ENCODE measurements around the gene CIROP.

CIROP gene

DNA sequence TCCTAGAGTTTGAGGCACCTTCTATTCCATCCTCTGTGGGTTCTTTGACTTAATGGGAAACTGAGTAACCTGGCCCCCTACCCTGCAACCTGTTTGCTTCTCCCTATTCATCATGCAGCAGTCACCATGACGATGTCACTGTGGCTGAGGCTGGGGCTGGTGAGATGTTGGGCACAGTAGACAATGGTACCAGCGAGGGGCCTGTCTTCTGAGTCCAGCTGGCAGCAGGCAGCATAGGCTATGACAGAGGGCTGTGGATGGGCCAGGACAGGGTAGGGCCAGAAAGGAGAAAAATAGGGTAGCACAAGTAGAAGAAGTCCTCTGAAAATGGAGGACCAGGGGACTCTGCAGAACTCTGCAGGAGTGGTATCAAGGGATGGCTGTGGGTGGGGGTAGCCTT is 2.0 kb downstream of the CIROP start:
- Histone ChIP-seq H3K27me3 (ENCODE audit: control insufficient read depth in 1 of 2, insufficient read depth in 2 of 2, low read length in 2 of 2) (no peaks in the 10 kb centered on the region), H3K9ac (ENCODE audit: low read length in 2 of 2) (no peak overlapping the region), H3K36me3 (ENCODE audit: control insufficient read depth in 2 of 2, insufficient read depth in 2 of 2, low read length in 2 of 2) (peaks cover 12% of the 10 kb centered on the region in 2 donors), H3K27ac (ENCODE audit: low read length) (no peak overlapping the region), H3K9me3 (ENCODE audit: control insufficient read depth in 2 of 2, low read length in 2 of 2) (no peaks in the 10 kb centered on the region), H3K4me1 (ENCODE audit: control insufficient read depth, insufficient read depth, low read length) (peaks cover 12% of the 10 kb centered on the region), H3K4me3 (ENCODE audit: low read length in 2 of 2) (no peak overlapping the region)

DNA sequence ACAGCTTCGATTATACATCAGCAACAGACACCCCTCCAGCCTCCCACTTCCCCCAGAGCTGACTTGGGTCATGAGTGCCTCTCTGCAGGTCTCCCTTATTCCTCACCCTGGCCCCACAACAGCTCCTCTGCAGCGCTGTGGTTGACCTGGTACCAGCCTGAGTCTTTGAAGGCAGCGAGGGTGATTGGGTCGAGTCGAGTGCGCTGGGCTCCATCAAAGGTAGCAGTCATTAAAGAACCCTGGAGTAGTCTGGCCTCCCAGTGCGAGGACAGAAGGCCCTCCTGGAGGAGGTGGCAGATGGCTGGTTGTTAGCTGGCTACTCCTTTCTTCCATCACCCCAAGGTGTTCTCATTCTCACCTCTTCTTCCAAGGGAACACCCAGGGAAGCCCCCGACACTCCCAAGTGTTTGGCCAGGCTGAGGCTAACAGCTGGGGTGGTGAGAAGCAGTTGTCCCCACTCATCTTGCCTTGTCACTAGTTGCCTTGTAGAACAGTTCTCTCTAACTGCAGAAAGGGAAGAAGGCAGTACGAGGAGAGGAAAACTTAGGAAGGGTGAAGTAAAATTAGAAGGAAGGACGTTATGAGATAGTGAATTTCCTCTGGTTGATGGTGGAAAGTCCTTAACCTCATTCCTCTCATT is 2.7 kb downstream of the CIROP start:
- peaks cover 14 to 15% of the 10 kb centered on the region in 2 donors for H3K36me3 ChIP-seq (ENCODE audit: control insufficient read depth in 2 of 2, insufficient read depth in 2 of 2, low read length in 2 of 2)
- no peak overlapping the region for H3K9ac ChIP-seq (ENCODE audit: low read length in 2 of 2)
- no peak overlapping the region for H3K27ac ChIP-seq (ENCODE audit: low read length)

DNA sequence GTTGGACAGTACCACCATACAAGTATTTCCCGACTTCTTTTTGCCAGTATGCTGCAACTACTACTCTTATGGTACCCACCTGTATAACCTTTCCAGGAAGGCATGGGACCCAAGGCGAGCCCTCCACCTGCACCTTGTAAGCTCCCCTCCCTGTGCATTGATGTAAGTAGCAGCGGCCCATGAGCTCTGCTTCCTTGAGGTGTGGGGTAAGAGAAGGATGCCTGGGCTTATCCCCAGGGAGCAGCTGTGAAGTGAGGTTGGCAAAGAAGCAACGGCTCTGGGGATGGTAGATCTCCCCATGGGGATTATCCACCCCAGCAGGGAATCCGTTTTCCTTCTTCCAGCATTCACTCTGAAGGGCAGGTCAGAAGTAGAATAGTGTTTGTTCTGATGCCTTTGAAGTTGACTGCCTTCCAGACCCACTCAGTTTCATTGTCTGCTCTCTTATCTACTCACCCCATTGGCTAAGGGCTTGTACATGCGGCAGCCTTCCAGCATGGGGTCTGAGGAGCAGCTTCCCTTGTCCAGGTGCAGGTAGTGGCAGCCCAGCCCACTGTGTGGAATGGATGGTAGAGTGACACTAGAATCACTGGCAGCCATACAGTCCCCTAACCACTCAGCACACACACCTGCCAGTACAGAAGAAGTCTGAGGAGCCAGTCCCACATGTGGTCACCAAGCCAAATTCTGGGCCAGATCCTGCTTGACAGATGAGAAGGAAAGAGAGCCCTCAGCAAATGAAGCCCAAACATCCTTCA is 3.4 kb downstream of the CIROP start:
- H3K27ac ChIP-seq (ENCODE audit: low read length), result no peak overlapping the region

More for the DNA sequence above, 2.7 kb downstream of the CIROP start:
- Histone ChIP-seq H3K4me3 (ENCODE audit: low read length in 2 of 2) (no peak overlapping the region), H3K4me1 (ENCODE audit: control insufficient read depth, insufficient read depth, low read length) (peaks cover 12% of the 10 kb centered on the region), H3K9me3 (ENCODE audit: control insufficient read depth in 2 of 2, low read length in 2 of 2) (no peaks in the 10 kb centered on the region), H3K27me3 (ENCODE audit: control insufficient read depth in 1 of 2, insufficient read depth in 2 of 2, low read length in 2 of 2) (no peaks in the 10 kb centered on the region)

DNA sequence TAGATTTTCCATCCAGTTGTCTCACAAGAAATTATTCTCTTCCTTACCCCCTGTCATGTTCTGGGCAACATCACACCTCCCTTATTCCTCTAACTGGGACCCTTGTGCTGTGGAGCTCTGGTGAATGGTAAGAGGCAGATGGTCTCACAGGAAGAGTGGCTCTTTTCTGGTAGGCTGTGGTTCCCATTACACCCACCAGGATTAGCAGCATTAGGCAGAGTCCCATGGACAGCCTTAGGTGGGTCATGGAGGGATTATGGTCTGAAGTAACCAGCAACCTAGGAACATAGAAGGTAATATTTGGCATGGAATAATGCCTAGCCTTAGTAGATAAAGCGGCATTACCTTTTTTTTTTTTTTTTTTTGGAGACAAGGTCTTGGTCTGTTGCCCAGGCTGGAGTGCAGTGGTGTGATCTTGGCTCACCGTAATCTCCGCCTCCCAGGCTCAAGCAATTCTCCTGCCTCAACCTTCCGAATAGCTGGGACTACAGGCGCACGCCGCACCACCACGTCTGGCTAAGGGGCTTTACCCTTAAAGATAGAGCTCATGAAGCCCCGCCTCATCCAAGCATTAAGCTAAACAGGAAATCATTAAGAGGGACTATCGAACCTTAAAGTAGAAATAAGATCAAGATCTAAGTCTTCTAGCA is 5.5 kb downstream of the CIROP start:
- Histone ChIP-seq H3K9me3 (ENCODE audit: control insufficient read depth in 2 of 2, low read length in 2 of 2) (no peaks in the 10 kb centered on the region), H3K36me3 (ENCODE audit: control insufficient read depth in 2 of 2, insufficient read depth in 2 of 2, low read length in 2 of 2) (peaks cover 14 to 15% of the 10 kb centered on the region in 2 donors), H3K4me3 (ENCODE audit: low read length in 2 of 2) (no peak overlapping the region), H3K9ac (ENCODE audit: low read length in 2 of 2) (no peak overlapping the region), H3K4me1 (ENCODE audit: control insufficient read depth, insufficient read depth, low read length) (peaks cover 9% of the 10 kb centered on the region), H3K27ac (ENCODE audit: low read length) (no peak overlapping the region), H3K27me3 (ENCODE audit: control insufficient read depth in 1 of 2, insufficient read depth in 2 of 2, low read length in 2 of 2) (no peaks in the 10 kb centered on the region)

More for the DNA sequence above, 3.4 kb downstream of the CIROP start:
- no peak overlapping the region for H3K9ac ChIP-seq (ENCODE audit: low read length in 2 of 2)
- H3K4me3 ChIP-seq (ENCODE audit: low read length in 2 of 2), result no peak overlapping the region
- H3K9me3 ChIP-seq (ENCODE audit: control insufficient read depth in 2 of 2, low read length in 2 of 2), result no peaks in the 10 kb centered on the region
- H3K4me1 ChIP-seq (ENCODE audit: control insufficient read depth, insufficient read depth, low read length), result peaks cover 19% of the 10 kb centered on the region
- H3K36me3 ChIP-seq (ENCODE audit: control insufficient read depth in 2 of 2, insufficient read depth in 2 of 2, low read length in 2 of 2), result peaks cover 14 to 15% of the 10 kb centered on the region in 2 donors
- H3K27me3 ChIP-seq (ENCODE audit: control insufficient read depth in 1 of 2, insufficient read depth in 2 of 2, low read length in 2 of 2), result no peaks in the 10 kb centered on the region

DNA sequence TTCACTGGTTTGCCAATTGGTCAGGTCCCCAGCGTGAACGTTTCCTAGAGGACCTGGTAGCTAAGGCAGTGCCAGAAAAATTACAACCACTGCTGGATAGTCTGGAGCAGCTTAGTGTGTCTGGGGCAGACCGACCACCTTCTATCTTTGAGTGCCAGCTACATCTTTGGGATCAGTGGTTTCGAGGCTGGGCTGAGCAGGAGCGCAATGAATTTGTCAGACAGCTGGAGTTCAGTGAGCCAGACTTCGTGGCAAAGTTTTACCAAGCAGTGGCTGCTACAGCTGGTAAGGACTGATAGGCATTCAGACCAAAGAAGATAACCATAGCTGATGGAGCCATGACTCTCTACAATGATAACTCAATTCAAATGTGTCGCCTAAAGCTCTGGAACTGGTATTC is 7.0 kb downstream of the CIROP start:
- Histone ChIP-seq H3K27ac (ENCODE audit: low read length) (no peak overlapping the region), H3K36me3 (ENCODE audit: control insufficient read depth in 2 of 2, insufficient read depth in 2 of 2, low read length in 2 of 2) (peaks cover 14 to 15% of the 10 kb centered on the region in 2 donors), H3K27me3 (ENCODE audit: control insufficient read depth in 1 of 2, insufficient read depth in 2 of 2, low read length in 2 of 2) (no peaks in the 10 kb centered on the region), H3K9me3 (ENCODE audit: control insufficient read depth in 2 of 2, low read length in 2 of 2) (no peaks in the 10 kb centered on the region), H3K4me1 (ENCODE audit: control insufficient read depth, insufficient read depth, low read length) (peaks cover 18% of the 10 kb centered on the region), H3K4me3 (ENCODE audit: low read length in 2 of 2) (no peak overlapping the region), H3K9ac (ENCODE audit: low read length in 2 of 2) (no peak overlapping the region)

DNA sequence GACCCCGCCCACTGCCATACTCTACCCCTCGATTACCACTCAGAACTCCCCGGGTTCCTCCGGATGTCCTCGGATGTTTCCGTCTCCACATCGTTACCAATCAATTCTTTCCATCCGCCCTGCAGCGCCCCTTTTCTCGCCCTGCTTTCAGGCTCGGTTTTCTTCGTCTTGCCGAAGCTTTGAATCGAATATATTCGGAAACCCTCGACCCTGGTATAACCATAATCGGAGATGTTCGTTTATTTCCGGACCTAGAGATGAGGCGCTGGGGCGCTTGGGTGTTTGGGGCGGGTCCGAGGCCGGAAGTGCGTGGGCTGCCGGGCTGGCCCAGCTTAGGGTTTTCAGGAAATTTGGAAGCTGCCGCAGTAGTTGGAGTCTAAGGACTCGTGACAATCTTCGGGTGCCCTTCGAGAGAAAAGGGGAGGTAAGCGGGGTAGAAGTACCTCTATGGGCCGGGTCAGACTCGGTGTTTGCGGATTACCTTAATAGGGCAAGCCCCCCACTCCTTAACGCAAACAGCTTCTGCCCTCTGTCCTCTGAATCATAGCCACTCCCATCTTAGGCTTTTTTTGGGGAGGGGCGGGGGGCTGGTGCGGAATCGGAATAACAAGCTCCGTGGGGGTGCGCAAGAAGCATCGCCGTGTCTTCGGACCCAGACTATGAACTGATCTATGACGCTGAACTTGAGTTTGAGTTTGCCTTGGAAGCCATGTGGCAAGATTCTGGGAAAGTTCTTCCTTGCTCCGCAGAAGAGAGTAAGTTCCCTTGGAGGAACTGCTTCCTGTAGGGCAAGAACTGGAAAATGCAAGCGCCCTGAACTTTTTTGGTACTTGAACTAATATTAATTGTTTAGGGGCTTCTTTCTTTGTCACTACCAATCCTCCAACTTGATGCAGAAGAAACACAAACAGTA is 9.3 kb downstream of the CIROP start, which contains the start of gene C14orf119:
Gene C14orf119 (plus strand): TSS at position 310 of the 913 bp plus-strand sequence. CDS start 2,154 bp downstream, outside the sequence.
- H3K9ac ChIP-seq (ENCODE audit: low read length in 2 of 2), result peak within 1 kb of the TSS; percentile 99 to 100
- peak within 1 kb of the TSS; percentile 97 to 99 for H3K4me3 ChIP-seq (ENCODE audit: low read length in 2 of 2)
- H3K4me1 ChIP-seq (ENCODE audit: control insufficient read depth, insufficient read depth, low read length), result peaks cover 18% of the 10 kb centered on the region
- peak within 1 kb of the TSS; percentile 99 for H3K27ac ChIP-seq (ENCODE audit: low read length)
- peaks cover 19% of the 10 kb centered on the region in 2 donors for H3K36me3 ChIP-seq (ENCODE audit: control insufficient read depth in 2 of 2, insufficient read depth in 2 of 2, low read length in 2 of 2)
- no peaks in the 10 kb centered on the region for H3K27me3 ChIP-seq (ENCODE audit: control insufficient read depth in 1 of 2, insufficient read depth in 2 of 2, low read length in 2 of 2)
- no peaks in the 10 kb centered on the region for H3K9me3 ChIP-seq (ENCODE audit: control insufficient read depth in 2 of 2, low read length in 2 of 2)

DNA sequence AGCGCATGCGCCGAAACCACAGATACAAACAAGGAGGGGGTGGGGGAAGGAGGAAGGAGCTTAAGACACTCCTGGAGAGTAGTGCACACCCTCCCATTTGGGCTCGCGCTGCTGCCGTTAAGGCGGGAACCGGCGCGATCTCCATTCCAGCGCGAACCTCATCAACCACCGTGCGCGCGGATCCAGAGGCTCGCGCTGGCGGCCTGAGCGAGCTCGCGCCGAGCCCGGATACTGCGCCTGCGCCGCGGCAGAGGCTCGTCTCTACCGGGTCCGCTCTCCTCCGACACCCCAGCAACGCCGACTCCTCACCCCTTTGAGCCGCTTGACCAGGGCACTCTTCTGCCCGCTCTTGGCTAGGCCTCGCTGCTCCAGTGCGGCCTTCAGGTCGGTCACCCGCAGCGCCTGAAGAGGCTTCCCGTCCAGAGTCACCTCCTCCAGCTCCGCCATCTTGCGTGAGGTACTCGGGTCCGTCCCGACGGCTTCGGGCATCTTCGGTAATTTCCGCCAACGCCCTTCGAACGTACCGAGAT is 10.1 kb downstream of the CIROP start, which contains the start of gene ACIN1:
Gene ACIN1 (minus strand): TSS at position 471 of the 530 bp plus-strand sequence. CDS start 24 bp downstream, at position 447.
- H3K27me3 ChIP-seq (ENCODE audit: control insufficient read depth in 1 of 2, insufficient read depth in 2 of 2, low read length in 2 of 2), result no peaks in the 10 kb centered on the region
- peaks cover 25 to 26% of the 10 kb centered on the region in 2 donors for H3K36me3 ChIP-seq (ENCODE audit: control insufficient read depth in 2 of 2, insufficient read depth in 2 of 2, low read length in 2 of 2)
- peak within 1 kb of the TSS; percentile 99 to 100 for H3K9ac ChIP-seq (ENCODE audit: low read length in 2 of 2)
- no peaks in the 10 kb centered on the region for H3K9me3 ChIP-seq (ENCODE audit: control insufficient read depth in 2 of 2, low read length in 2 of 2)
- peak within 1 kb of the TSS; percentile 99 for H3K27ac ChIP-seq (ENCODE audit: low read length)
- peaks cover 18% of the 10 kb centered on the region for H3K4me1 ChIP-seq (ENCODE audit: control insufficient read depth, insufficient read depth, low read length)
- H3K4me3 ChIP-seq (ENCODE audit: low read length in 2 of 2), result peak within 1 kb of the TSS; percentile 97 to 99

DNA sequence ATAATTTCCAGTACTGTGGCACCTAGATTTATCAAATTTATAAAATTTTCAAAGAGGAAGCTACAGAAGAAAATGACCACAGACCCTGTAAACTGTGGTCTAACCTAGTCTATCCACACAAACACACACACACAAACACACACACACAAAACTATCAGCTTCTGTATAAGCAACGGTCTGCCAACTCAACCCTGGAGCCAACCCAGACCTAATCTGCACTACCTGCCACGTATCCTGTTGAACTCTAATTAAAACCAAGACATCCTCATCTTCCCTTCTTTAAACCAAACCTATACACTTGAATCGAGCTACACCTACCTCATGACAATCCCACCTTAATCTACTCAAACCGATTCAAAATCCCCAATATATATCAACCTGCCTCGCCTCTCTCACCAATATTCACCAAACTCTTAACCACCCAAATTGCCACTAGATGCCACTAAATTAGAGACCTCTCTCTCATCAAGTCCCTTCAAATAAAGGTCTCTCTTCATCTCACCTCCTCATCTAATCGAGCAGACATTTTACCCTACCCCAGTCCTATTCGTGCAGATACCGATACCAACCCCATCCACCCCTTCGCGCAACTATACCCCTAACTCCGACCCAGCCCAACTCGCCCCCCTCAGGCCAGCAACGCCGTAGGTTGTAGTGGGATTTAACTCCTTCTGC is 10.7 kb downstream of the CIROP start:
- Histone ChIP-seq H3K4me1 (ENCODE audit: control insufficient read depth, insufficient read depth, low read length) (peaks cover 18% of the 10 kb centered on the region), H3K27me3 (ENCODE audit: control insufficient read depth in 1 of 2, insufficient read depth in 2 of 2, low read length in 2 of 2) (no peaks in the 10 kb centered on the region), H3K9me3 (ENCODE audit: control insufficient read depth in 2 of 2, low read length in 2 of 2) (no peaks in the 10 kb centered on the region), H3K27ac (ENCODE audit: low read length) (peak overlapping the region; percentile 96), H3K9ac (ENCODE audit: low read length in 2 of 2) (peak overlapping the region; percentile 93 to 99), H3K4me3 (ENCODE audit: low read length in 2 of 2) (peak overlapping the region; percentile 85 to 99), H3K36me3 (ENCODE audit: control insufficient read depth in 2 of 2, insufficient read depth in 2 of 2, low read length in 2 of 2) (peaks cover 30 to 32% of the 10 kb centered on the region in 2 donors)

DNA sequence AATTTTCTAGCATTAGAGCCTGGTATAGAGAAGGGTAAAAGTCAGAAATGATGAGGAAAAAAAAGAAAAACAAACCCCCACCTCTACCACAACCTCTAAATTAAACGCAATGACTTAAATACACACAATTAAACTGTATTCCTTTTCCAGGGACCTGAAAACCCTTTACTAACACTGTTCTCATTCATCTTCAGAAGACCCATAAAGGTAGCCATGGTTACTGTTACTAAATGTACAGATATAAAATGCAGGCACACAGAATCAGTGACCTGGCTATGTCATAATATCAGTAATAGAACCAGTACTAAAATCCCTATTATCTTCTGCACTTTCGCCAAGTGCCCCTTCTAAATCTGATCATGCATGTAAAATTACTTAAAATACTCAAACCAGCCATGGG is 11.3 kb downstream of the CIROP start:
- Histone ChIP-seq H3K4me3 (ENCODE audit: low read length in 2 of 2) (peak overlapping the region; percentile 85 to 99), H3K27ac (ENCODE audit: low read length) (no peak overlapping the region), H3K36me3 (ENCODE audit: control insufficient read depth in 2 of 2, insufficient read depth in 2 of 2, low read length in 2 of 2) (peaks cover 29 to 34% of the 10 kb centered on the region in 2 donors), H3K9me3 (ENCODE audit: control insufficient read depth in 2 of 2, low read length in 2 of 2) (no peaks in the 10 kb centered on the region), H3K9ac (ENCODE audit: low read length in 2 of 2) (peak overlapping the region in 1 of 2 donors; percentile 93), H3K27me3 (ENCODE audit: control insufficient read depth in 1 of 2, insufficient read depth in 2 of 2, low read length in 2 of 2) (no peaks in the 10 kb centered on the region), H3K4me1 (ENCODE audit: control insufficient read depth, insufficient read depth, low read length) (peaks cover 18% of the 10 kb centered on the region)
